H9 (cell line): ENCODE results near the gene PLEK. TPM values are rescaled to one million over a fixed set of nuclear protein-coding genes. Genes with fewer than 3 reads are reported as not detected.

Source experiments
- DNase-seq: peaks from one replicate; pipeline ENCODE4 v3.0.0-alpha.2; 2017
- H2AFZ ChIP-seq: one replicate; pipeline ENCODE4 v1.6.1; 2013; ENCODE audit warnings: mild to moderate bottlenecking, low read length, control low read depth, moderate library complexity
- H2AK5ac ChIP-seq: 2 replicates; pipeline ENCODE4 v1.6.1; 2013; ENCODE audit warnings: low read length, control low read depth, mixed read lengths; ENCODE audit not compliant: insufficient read length
- H2BK120ac ChIP-seq: one replicate; pipeline ENCODE4 v1.6.1; 2013; ENCODE audit warnings: low read depth, mild to moderate bottlenecking, low read length, control low read depth, inconsistent platforms; ENCODE audit not compliant: poor library complexity, severe bottlenecking
- H2BK12ac ChIP-seq: 2 replicates; pipeline ENCODE4 v1.6.1; 2013; ENCODE audit warnings: low read length, control low read depth, mixed read lengths, low read depth; ENCODE audit not compliant: insufficient read length
- H2BK15ac ChIP-seq: 2 replicates; pipeline ENCODE4 v1.6.1; 2013; ENCODE audit warnings: low read depth, low read length, control low read depth
- H2BK20ac ChIP-seq: one replicate; pipeline ENCODE4 v1.6.1; 2013; ENCODE audit warnings: low read depth, mild to moderate bottlenecking, low read length, control low read depth, inconsistent platforms; ENCODE audit not compliant: poor library complexity, severe bottlenecking
- H2BK5ac ChIP-seq: 2 replicates; pipeline ENCODE4 v1.6.1; 2013; ENCODE audit warnings: low read length, control low read depth, mixed read lengths; ENCODE audit not compliant: insufficient read length
- H3K14ac ChIP-seq: 2 replicates; pipeline ENCODE4 v1.6.1; 2013; ENCODE audit warnings: low read length, control low read depth; ENCODE audit not compliant: insufficient read depth
- H3K18ac ChIP-seq: 2 replicates; pipeline ENCODE4 v1.6.1; 2013; ENCODE audit warnings: low read depth, mild to moderate bottlenecking, mixed read lengths, low read length, control low read depth; ENCODE audit not compliant: insufficient read length
- H3K23ac ChIP-seq: 2 replicates; pipeline ENCODE4 v1.6.1; 2013; ENCODE audit warnings: low read length, control low read depth, mixed read lengths, low read depth; ENCODE audit not compliant: insufficient read length
- H3K23me2 ChIP-seq: 2 replicates; pipeline ENCODE4 v1.6.1; 2013; ENCODE audit warnings: low read depth, mild to moderate bottlenecking, mixed read lengths, low read length, control low read depth; ENCODE audit not compliant: insufficient read length, poor library complexity, severe bottlenecking
- H3K27ac ChIP-seq: 2 replicates; pipeline ENCODE4 v1.5.1; 2013; ENCODE audit warnings: low read length, control low read depth, mixed read lengths, low read depth; ENCODE audit not compliant: insufficient read length
- H3K27me3 ChIP-seq: 2 replicates; pipeline ENCODE4 v1.6.1; 2013; ENCODE audit warnings: low read length, control low read depth, inconsistent platforms; ENCODE audit not compliant: insufficient read depth
- H3K4ac ChIP-seq: 2 replicates; pipeline ENCODE4 v1.6.1; 2013; ENCODE audit warnings: low read depth, mild to moderate bottlenecking, control low read depth, inconsistent platforms, low read length, moderate library complexity
- H3K4me1 ChIP-seq: 2 replicates; pipeline ENCODE4 v1.6.1; 2013; ENCODE audit warnings: low read length, control low read depth, inconsistent platforms; ENCODE audit not compliant: insufficient read depth
- H3K4me2 ChIP-seq: 2 replicates; pipeline ENCODE4 v1.6.1; 2013; ENCODE audit warnings: low read length, control low read depth, mixed read lengths; ENCODE audit not compliant: insufficient read length, insufficient read depth
- H3K56ac ChIP-seq: 2 replicates; pipeline ENCODE4 v1.6.1; 2013; ENCODE audit warnings: low read depth, mild to moderate bottlenecking, mixed read lengths, low read length, control low read depth; ENCODE audit not compliant: insufficient read length
- H3K79me1 ChIP-seq: 2 replicates; pipeline ENCODE4 v1.6.1; 2013; ENCODE audit warnings: low read depth, mild to moderate bottlenecking, moderate library complexity, low read length, control low read depth, inconsistent platforms; ENCODE audit not compliant: insufficient read depth, poor library complexity, severe bottlenecking
- H3K79me2 ChIP-seq: 2 replicates; pipeline ENCODE4 v1.6.1; 2013; ENCODE audit warnings: low read length, control low read depth, inconsistent platforms; ENCODE audit not compliant: insufficient read depth
- H3K9ac ChIP-seq: 2 replicates; pipeline ENCODE4 v1.6.1; 2013; ENCODE audit warnings: low read length, control low read depth, mixed read lengths; ENCODE audit not compliant: insufficient read length; ENCODE audit errors: extremely low read depth
- H3K9me3 ChIP-seq: one replicate; pipeline ENCODE4 v1.6.1; 2013; ENCODE audit warnings: low read depth, low read length, inconsistent platforms; ENCODE audit not compliant: control insufficient read depth
- H3T11ph ChIP-seq: one replicate; pipeline ENCODE4 v1.6.1; 2013; ENCODE audit warnings: mild to moderate bottlenecking, low read length, control low read depth, inconsistent platforms
- H4K20me1 ChIP-seq: one replicate; pipeline ENCODE4 v1.6.1; 2013; ENCODE audit not compliant: control insufficient read depth, insufficient read length, insufficient read depth
- H4K5ac ChIP-seq: 2 replicates; pipeline ENCODE4 v1.6.1; 2013; ENCODE audit warnings: low read depth, mild to moderate bottlenecking, mixed read lengths, low read length, control low read depth; ENCODE audit not compliant: insufficient read length
- H4K8ac ChIP-seq: replicated peaks from 2 replicates; pipeline ENCODE4 v1.6.1; 2013; ENCODE audit warnings: low read length, control low read depth, mixed read lengths, low read depth; ENCODE audit not compliant: insufficient read length
- H4K91ac ChIP-seq: 2 replicates; pipeline ENCODE4 v1.6.1; 2013; ENCODE audit warnings: low read depth, mild to moderate bottlenecking, moderate library complexity, mixed read lengths, low read length, control low read depth; ENCODE audit not compliant: insufficient read length
- H3K27ac Mint-ChIP-seq, 3 experiments: 2 replicates in 2 of 3; 3 replicates in 1 of 3; pipeline ENCODE4 v1.8.0; 2020 to 2021; ENCODE audit warnings: mixed read lengths in 3 of 3, mild to moderate bottlenecking in 1 of 3, moderate library complexity in 1 of 3
- H3K27me3 Mint-ChIP-seq: 2 replicates; pipeline ENCODE4 v1.8.0; 2021; ENCODE audit warnings: low read depth, mild to moderate bottlenecking, moderate library complexity, mixed read lengths
- H3K36me3 Mint-ChIP-seq, 3 experiments: 2 replicates in 2 of 3; 3 replicates in 1 of 3; pipeline ENCODE4 v1.8.0; 2020 to 2021; ENCODE audit warnings: low read depth in 3 of 3, mixed read lengths in 3 of 3; ENCODE audit not compliant: insufficient read depth in 1 of 3
- H3K4me1 Mint-ChIP-seq, 2 experiments: 2 replicates each; pipeline ENCODE4 v1.8.0; 2020; ENCODE audit warnings: mixed read lengths in 2 of 2
- H3K4me3 Mint-ChIP-seq, 2 experiments: 2 replicates in 1 of 2; 3 replicates in 1 of 2; pipeline ENCODE4 v1.8.0; 2020 to 2021; ENCODE audit warnings: mild to moderate bottlenecking in 2 of 2, mixed read lengths in 2 of 2, moderate library complexity in 1 of 2
- H3K9me3 Mint-ChIP-seq, 2 experiments: 2 replicates in 1 of 2; 3 replicates in 1 of 2; pipeline ENCODE4 v1.8.0; 2020; ENCODE audit warnings: mild to moderate bottlenecking in 2 of 2, mixed read lengths in 2 of 2, moderate library complexity in 1 of 2
- WGBS: extraction: QIAGEN DNeasy Blood & Tissue Kit; methylation state at CpG from one replicate; pipeline ENCODE4 v1.1.7; 2013; ENCODE audit warnings: missing lambda C conversion rate, low lambda C conversion rate, mixed read lengths; ENCODE audit not compliant: insufficient read length; ENCODE audit errors: extremely low coverage; 5-methylcytosine and 5-hydroxymethylcytosine counted together
- total RNA-seq: library from RNA; stranded (reverse); gene quantifications from 2 replicates; pipeline ENCODE4 v1.2.1, GENCODE V29; 2021
- TF ChIP-seq, protein P1 (sequence below): fragments of 200-600 bp; sonication (generic); conservative IDR thresholded peaks from 3 replicates; pipeline ENCODE4 v1.8.0; 2021; ENCODE audit warnings: antibody characterized with exemption, mild to moderate bottlenecking

PLEK gene
- total RNA-seq, 1 experiment from 2014 or later = not detected

DNA sequence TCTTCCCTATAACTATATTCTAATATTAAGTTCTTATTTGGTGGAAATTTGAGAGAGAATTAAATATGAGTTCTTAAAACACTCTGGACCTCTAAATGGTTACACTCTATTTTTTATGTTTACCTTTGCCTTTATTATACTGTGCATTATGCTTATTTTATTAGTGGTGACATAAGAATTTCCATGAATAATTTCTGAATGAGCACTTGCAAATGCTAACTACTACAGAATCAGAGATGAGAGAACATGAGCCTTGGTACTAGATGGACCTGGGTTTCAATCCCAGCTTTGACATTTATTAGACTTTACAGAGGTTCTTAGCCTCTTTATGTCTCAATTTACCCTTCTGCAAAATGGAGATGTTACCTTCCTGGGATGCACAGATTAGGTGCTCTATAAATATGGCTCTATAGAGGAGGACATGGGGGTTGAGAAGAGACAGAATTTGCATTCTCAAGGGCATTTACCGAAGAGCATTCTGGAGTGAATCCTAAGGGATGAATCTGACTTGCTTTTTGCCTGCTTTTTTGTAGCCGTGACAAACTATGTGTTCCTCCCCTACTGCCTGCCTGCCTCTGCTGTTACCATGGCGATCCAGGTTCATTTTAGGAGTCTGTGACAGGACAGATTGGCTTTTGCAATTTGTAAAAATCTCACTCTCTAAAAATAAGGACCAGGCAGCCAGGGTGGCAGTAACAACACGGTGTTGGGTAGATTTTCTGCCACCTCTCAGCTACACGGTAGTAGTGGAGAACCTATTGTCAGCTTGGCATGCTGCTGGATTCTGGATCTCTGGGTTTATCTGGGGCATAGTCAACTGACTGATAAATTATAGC, 24.6 kb upstream of the PLEK start:
- H2BK120ac ChIP-seq = no peak overlapping the region
- no peak overlapping the region for H4K5ac ChIP-seq
- no peaks in the 10 kb centered on the region for H4K20me1 ChIP-seq
- H2BK5ac ChIP-seq = no peak overlapping the region
- WGBS = no CpG with 5 or more reads among the region's 5 CpGs
- H3K18ac ChIP-seq = no peak overlapping the region
- no peak overlapping the region for H3T11ph ChIP-seq
- H2BK15ac ChIP-seq = no peak overlapping the region
- no peak overlapping the region for H2BK12ac ChIP-seq
- no peak overlapping the region for H3K27ac Mint-ChIP-seq
- H3K36me3 Mint-ChIP-seq = no peaks in the 10 kb centered on the region
- no peaks in the 10 kb centered on the region for H3K27me3 ChIP-seq
- H2AK5ac ChIP-seq = no peak overlapping the region
- H2BK20ac ChIP-seq = no peak overlapping the region
- H3K4me1 Mint-ChIP-seq = peaks cover 5 to 13% of the 10 kb centered on the region in 2 experiments
- H3K4me2 ChIP-seq = no peak overlapping the region
- no peak for DNase-seq
- H3K27ac ChIP-seq = no peak overlapping the region
- TF ChIP-seq, protein P1, sequence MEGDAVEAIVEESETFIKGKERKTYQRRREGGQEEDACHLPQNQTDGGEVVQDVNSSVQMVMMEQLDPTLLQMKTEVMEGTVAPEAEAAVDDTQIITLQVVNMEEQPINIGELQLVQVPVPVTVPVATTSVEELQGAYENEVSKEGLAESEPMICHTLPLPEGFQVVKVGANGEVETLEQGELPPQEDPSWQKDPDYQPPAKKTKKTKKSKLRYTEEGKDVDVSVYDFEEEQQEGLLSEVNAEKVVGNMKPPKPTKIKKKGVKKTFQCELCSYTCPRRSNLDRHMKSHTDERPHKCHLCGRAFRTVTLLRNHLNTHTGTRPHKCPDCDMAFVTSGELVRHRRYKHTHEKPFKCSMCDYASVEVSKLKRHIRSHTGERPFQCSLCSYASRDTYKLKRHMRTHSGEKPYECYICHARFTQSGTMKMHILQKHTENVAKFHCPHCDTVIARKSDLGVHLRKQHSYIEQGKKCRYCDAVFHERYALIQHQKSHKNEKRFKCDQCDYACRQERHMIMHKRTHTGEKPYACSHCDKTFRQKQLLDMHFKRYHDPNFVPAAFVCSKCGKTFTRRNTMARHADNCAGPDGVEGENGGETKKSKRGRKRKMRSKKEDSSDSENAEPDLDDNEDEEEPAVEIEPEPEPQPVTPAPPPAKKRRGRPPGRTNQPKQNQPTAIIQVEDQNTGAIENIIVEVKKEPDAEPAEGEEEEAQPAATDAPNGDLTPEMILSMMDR = no peak
- no peak overlapping the region for H3K9ac ChIP-seq
- H3K4ac ChIP-seq = no peak overlapping the region
- H2AFZ ChIP-seq = no peak overlapping the region
- no peaks in the 10 kb centered on the region for H3K9me3 Mint-ChIP-seq
- peaks cover 1% of the 10 kb centered on the region; the same call in 1 of the 2 replicates for H3K27me3 Mint-ChIP-seq
- H3K23me2 ChIP-seq = no peaks in the 10 kb centered on the region
- H4K91ac ChIP-seq = no peak overlapping the region
- no peaks in the 10 kb centered on the region for H3K4me1 ChIP-seq
- no peaks in the 10 kb centered on the region for H3K79me1 ChIP-seq
- H3K79me2 ChIP-seq = no peaks in the 10 kb centered on the region
- H3K23ac ChIP-seq = no peak overlapping the region
- H3K4me3 Mint-ChIP-seq = no peak overlapping the region
- no peaks in the 10 kb centered on the region for H3K9me3 ChIP-seq
- H3K56ac ChIP-seq = no peak overlapping the region
- no peak overlapping the region for H3K14ac ChIP-seq
- H4K8ac ChIP-seq = no peak overlapping the region
